ENCODE measurements around the gene THSD7A. TPM values are rescaled to one million over a fixed set of nuclear protein-coding genes. Genes with fewer than 3 reads are reported as not detected.

Gene THSD7A
- total RNA-seq = not detected

GRCh38 chr7:11831736-11832495, at the start of gene THSD7A:
TSS of gene THSD7A (minus strand) at chr7:11832198. CDS start at chr7:11831946, 252 bp downstream.
- ChIA-PET CTCF (no interaction called here), POLR2A (no interaction called here)

DNA sequence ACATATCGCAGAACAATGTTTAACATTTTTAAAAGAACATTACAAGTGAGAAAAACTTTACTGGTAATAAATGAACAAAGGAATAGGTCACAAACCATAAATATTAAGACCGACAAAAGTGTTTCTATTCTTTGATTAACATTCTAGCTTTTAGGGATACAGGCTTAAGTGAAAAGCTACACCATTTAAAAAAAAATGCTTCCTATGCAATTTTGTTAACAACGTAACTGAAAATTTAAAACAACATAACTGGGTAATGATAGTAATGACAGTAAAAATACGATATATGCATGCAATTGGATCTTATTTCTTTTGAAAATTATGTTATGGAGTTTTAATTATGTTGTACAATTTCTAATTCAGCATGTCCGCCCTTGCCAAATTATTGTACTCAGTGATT, 49.7 kb upstream of the THSD7A start:
- ChIA-PET POLR2A (no interaction called here), CTCF (no interaction called here)

DNA sequence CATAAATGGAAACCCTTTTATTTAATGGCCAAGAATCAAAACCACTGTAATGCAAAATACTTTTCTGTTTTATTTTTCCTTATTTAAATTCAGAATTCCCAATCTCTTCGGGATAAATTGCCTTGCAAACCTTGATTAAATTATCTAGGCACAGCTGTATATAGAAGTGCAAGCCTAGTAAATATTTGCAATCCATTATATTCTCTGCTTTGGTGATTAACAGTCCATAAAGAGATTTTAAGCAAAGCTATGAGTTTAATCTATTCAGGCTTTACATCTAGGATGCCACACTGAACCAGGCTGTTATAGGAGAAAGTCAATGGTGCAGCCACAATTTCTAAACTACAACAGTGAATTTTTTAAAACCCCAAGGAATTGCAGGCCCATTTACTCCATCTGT, 43.6 kb upstream of the THSD7A start:
- ChIA-PET POLR2A (no interaction called here), CTCF (no interaction called here)

GRCh38 chr7:11865671-11866070, 33.7 kb upstream of the THSD7A start:
- ChIA-PET POLR2A (no interaction called here), CTCF (no interaction called here)

GRCh38 chr7:11858622-11859302, 26.8 kb upstream of the THSD7A start:
- CTCF ChIA-PET = no interaction called here
- POLR2A ChIA-PET = no interaction called here

DNA sequence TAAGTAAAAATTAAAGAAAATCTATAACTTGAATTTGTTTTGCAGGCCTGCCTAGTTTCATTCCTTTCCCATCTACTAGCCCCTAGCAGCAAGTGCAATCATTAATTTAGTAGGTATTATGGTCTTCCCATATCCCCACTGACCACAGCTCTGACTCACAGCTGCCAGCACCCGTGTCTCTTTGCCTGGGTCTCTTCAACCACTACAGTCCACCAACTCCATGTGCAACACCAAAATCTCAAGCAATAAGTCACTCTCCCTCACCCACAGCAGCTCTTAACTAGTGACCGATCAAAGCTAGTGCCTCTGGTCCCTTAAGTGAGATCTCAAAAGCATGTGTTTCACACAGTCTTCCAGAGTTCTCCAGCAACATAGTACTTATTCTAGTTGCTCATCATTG, 26.0 kb upstream of the THSD7A start:
- CTCF ChIA-PET = no interaction called here

GRCh38 chr7:11848251-11848650, 16.3 kb upstream of the THSD7A start:
- CTCF ChIA-PET = no interaction called here
- POLR2A ChIA-PET = no interaction called here

More for the DNA sequence above, 26.0 kb upstream of the THSD7A start:
- POLR2A ChIA-PET = no interaction called here

- ChIA-PET POLR2A (no interaction called here), CTCF (no interaction called here)
Measured at GRCh38 chr7:11847336-11847735, 15.3 kb upstream of the THSD7A start.

GRCh38 chr7:11846361-11846955, 14.5 kb upstream of the THSD7A start:
- CTCF ChIA-PET = no interaction called here

GRCh38 chr7:11843113-11843765, 11.2 kb upstream of the THSD7A start:
- CTCF ChIA-PET = no interaction called here

More at GRCh38 chr7:11846361-11846955, 14.5 kb upstream of the THSD7A start:
- POLR2A ChIA-PET = no interaction called here

DNA sequence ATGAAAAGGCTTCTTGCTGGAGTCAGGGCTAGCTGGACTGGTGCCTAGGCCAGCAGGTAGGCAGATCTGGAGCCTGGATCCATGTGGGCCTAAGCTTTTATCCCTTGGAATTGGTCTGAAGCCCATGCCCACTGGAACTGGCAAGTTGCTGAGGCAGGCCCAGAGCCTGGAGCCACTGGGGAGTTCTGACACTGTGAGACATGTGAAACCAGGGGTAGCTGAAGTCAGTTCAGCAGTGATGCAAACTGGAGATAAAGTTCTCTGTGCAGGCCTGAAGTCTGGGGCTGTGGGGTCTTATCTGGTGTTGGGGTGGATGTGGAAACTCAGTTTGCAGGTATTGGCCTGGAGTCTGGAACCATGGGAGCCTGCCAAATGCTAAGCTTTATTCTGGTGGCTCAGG, 9.7 kb upstream of the THSD7A start:
- ChIA-PET CTCF (no interaction called here), POLR2A (no interaction called here)

More at GRCh38 chr7:11843113-11843765, 11.2 kb upstream of the THSD7A start:
- POLR2A ChIA-PET = no interaction called here

DNA sequence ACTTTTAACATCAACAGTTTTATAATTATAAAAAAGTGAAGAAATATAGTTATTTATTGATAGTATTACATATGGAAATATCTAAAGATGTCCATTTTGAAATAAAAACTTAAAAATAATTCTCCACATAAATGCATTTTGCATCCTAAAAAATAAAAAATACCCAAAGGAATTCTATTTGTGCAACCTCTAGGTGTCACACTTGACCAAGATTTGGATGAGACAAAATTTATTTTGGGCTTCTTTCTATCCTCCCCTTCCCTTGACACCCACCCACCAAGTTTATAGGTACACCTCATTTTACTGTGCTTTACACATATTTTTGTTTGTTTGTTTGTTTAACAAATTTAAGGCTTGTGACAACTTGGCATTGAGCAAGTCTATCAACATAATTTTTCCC, 3.3 kb upstream of the THSD7A start:
- ChIA-PET POLR2A (no interaction called here), CTCF (no interaction called here)

DNA sequence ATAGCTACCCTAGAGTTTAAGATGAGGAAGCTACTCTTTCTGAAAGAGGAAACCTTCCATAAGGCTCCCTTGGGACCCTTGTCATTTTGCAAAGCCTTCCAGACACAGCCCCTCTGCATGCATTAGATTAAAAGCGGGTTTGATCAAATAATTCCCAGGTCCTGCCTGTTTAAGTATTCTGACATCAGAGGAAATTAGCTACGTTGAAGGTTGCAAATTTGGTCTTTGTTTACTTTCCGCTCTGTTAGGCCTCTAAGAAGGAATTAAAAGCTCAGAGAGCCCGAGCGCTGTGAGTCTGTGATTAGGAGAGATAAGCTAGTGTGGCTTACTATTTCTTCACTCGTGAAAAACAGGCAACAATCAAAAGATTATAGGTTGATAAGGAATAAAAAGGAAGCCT, 1.4 kb upstream of the THSD7A start:
- CTCF ChIA-PET = no interaction called here
- POLR2A ChIA-PET = no interaction called here

- ChIA-PET CTCF (no interaction called here), POLR2A (no interaction called here)
Measured at GRCh38 chr7:11831156-11831735, 752 bp downstream of the THSD7A start.

GRCh38 chr7:11830582-11831155, 1.3 kb downstream of the THSD7A start:
- CTCF ChIA-PET = no interaction called here
- POLR2A ChIA-PET = no interaction called here

DNA sequence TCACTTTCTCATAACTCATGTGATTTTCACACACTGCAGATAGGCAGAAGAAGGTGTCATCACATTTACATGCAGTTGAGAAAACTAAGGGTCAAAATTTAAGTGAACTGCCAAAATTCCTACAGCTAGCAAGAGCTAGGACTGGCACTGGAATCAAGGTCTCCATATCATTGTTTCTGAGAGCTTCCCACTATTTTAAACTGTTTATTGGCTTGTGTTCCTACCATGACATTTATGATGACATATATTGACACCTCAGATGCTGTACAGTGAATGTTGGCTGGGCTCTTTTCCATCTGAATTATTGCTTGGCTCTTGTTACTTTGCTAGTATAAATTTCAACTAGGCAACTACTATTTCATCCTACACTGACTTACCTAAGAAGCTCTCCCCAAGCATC, 2.0 kb downstream of the THSD7A start:
- ChIA-PET CTCF (no interaction called here), POLR2A (no interaction called here)

GRCh38 chr7:11819947-11820346, 12.1 kb downstream of the THSD7A start:
- ChIA-PET POLR2A (no interaction called here), CTCF (no interaction called here)

DNA sequence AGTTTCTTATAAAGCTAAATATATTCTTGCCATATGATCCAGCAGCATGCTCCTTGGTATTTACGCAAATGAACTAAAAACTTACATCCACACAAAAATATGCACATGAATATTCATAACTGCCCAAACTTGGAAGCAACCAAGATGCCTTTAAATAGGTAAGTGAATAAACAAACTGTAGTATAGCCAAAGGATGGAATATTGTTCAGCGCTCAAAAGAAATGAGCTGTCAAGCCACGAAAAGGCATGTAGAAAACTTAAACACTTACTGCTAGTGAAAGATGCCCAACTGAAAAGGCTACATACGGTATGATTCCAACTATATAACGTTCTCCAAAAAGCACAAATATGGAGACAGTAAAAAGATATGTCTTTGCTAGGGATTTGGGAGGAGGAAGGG, 12.7 kb downstream of the THSD7A start:
- ChIA-PET POLR2A (no interaction called here), CTCF (no interaction called here)

GRCh38 chr7:11818281-11818680, 13.7 kb downstream of the THSD7A start:
- ChIA-PET POLR2A (no interaction called here), CTCF (no interaction called here)

DNA sequence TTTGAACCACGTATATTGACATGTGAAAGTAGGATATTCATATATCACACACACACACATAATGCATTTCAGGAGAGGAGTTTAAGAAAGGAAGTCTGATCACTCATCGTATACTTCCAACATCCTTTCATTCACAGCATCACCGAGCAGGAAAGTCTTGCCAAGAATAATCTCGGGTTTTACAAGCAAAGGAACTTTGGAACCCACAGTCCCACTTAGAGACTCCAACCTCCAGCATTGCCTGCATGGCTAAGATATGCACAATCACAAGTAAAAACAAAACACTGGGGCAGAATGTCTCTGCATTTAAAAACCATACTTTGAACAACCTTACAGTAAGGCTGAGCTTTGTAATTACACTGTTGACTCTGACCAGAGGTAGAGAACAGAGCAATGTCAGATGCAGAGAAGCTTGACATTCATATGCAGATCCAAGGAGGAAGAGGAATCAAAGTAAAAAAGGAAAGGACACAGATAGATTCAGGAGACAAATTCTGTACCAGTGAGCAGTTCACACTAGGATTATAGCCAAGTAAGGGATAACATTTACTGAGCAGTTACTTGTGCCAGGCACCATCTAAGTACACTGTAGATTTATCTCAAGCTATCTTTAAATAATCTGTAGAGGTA, 14.8 kb downstream of the THSD7A start:
- POLR2A ChIA-PET = no interaction called here
- CTCF ChIA-PET = no interaction called here
